IPS DF 6.9 (cell line): ENCODE data around the gene ACSS2.

ENCODE experiments used
- DNase-seq: peaks from one replicate; pipeline ENCODE4 v3.0.0-alpha.2; 2013; ENCODE audit warnings: low read depth, low spot score
- H3K27ac ChIP-seq: one replicate; pipeline ENCODE4 v1.5.1; 2013; ENCODE audit warnings: low read length, control low read depth
- H3K27me3 ChIP-seq: 2 replicates; pipeline ENCODE4 v1.6.1; 2013; ENCODE audit warnings: mild to moderate bottlenecking, low read length; ENCODE audit not compliant: control insufficient read depth, insufficient read depth
- H3K36me3 ChIP-seq: 2 replicates; pipeline ENCODE4 v1.6.1; 2013; ENCODE audit warnings: low read length; ENCODE audit not compliant: control insufficient read depth, insufficient read depth
- H3K4me1 ChIP-seq: 2 replicates; pipeline ENCODE4 v1.6.1; 2013; ENCODE audit warnings: low read length; ENCODE audit not compliant: control insufficient read depth, insufficient read depth
- H3K4me3 ChIP-seq: 2 replicates; pipeline ENCODE4 v1.5.1; 2013; ENCODE audit warnings: mild to moderate bottlenecking, low read length
- H3K9me3 ChIP-seq: 2 replicates; pipeline ENCODE4 v1.6.1; 2013; ENCODE audit warnings: low read length, inconsistent platforms; ENCODE audit not compliant: control insufficient read depth, insufficient read depth
- WGBS: extraction: QIAGEN DNeasy Blood & Tissue Kit; methylation state at CpG from one replicate; pipeline ENCODE4 v1.1.7; 2013; ENCODE audit warnings: mixed read lengths, missing lambda C conversion rate; ENCODE audit not compliant: insufficient read length, insufficient coverage; 5-methylcytosine and 5-hydroxymethylcytosine counted together

The ACSS2 gene

DNA sequence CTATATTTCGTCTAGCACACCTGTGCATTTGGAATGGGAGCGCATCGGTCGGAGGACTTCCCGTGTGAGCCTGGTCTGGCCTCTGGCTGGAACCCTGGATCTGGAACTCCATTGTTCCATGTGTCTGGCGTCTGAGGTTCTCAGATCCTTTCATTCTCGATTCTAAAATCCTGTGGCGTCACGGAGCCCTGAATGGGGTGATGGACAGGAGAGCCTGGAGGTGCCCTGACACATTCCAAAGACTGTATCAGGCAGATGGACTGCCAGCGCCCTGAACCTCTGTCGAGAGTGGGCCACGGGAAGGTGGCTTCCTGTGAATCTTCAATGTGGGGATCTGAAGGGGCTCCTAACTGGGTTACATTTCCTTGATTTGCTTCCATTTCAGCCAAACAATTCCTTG, 99.9 kb downstream of the ACSS2 start:
- Histone ChIP-seq H3K36me3 (no peaks in the 10 kb centered on the region), H3K4me3 (no peak overlapping the region), H3K27ac (no peak overlapping the region), H3K9me3 (no peaks in the 10 kb centered on the region), H3K27me3 (no peaks in the 10 kb centered on the region), H3K4me1 (peaks cover 7% of the 10 kb centered on the region; the same call in 1 of the 2 replicates)
- no peak for DNase-seq
- no CpG with 5 or more reads among the region's 12 CpGs for WGBS
